Liver (tissue), 9 donors: Measurements from ENCODE around the gene VENTX. TPM values are rescaled to one million over a fixed set of nuclear protein-coding genes. Genes with fewer than 3 reads are reported as not detected.

Experiments used
- DNase-seq: peaks from one replicate; pipeline ENCODE4 v3.0.0-alpha.2; 2017; ENCODE audit warnings: low spot score
- H3K27ac ChIP-seq, 2 donors: one replicate each; pipeline ENCODE4 v1.7.0; 2013; ENCODE audit warnings: inconsistent platforms in 2 of 2, low read length in 2 of 2, control low read depth in 1 of 2, low read depth in 1 of 2, mild to moderate bottlenecking in 1 of 2
- H3K27me3 ChIP-seq, 4 donors: one replicate each; pipeline versions ENCODE4 v1.6.1 to v1.7.0; 2013; ENCODE audit warnings: low read length in 3 of 4, inconsistent platforms in 1 of 4, mild to moderate bottlenecking in 1 of 4, moderate library complexity in 1 of 4; ENCODE audit not compliant: control insufficient read depth in 4 of 4, insufficient read depth in 4 of 4
- H3K36me3 ChIP-seq, 4 donors: one replicate each; pipeline versions ENCODE4 v1.6.1 to v1.7.0; 2013; ENCODE audit warnings: low read length in 3 of 4, mild to moderate bottlenecking in 3 of 4, low read depth in 1 of 4, moderate library complexity in 1 of 4; ENCODE audit not compliant: control insufficient read depth in 4 of 4, insufficient read depth in 3 of 4
- H3K4me1 ChIP-seq, 4 donors: one replicate each; pipeline versions ENCODE4 v1.6.1 to v1.7.0; 2013; ENCODE audit warnings: low read length in 3 of 4, mild to moderate bottlenecking in 3 of 4, moderate library complexity in 1 of 4; ENCODE audit not compliant: control insufficient read depth in 4 of 4, insufficient read depth in 4 of 4
- H3K4me3 ChIP-seq, 3 donors: one replicate each; pipeline versions ENCODE4 v1.6.1 to v1.7.0; 2013; ENCODE audit warnings: low read length in 3 of 3, control low read depth in 1 of 3, low read depth in 1 of 3, mild to moderate bottlenecking in 1 of 3
- H3K9ac ChIP-seq, 2 donors: one replicate each; pipeline ENCODE4 v1.7.0; 2013; ENCODE audit warnings: low read length in 2 of 2, mild to moderate bottlenecking in 2 of 2, moderate library complexity in 2 of 2, control low read depth in 1 of 2, low read depth in 1 of 2
- H3K9me3 ChIP-seq, 4 donors: one replicate each; pipeline versions ENCODE4 v1.6.1 to v1.7.0; 2013; ENCODE audit warnings: low read length in 3 of 4; ENCODE audit not compliant: control insufficient read depth in 4 of 4
- EGR1 ChIP-seq, 2 donors: IDR thresholded peaks; 2 replicates each; pipeline ENCODE4 v1.6.1; 2016 to 2018; ENCODE audit warnings: antibody characterized with exemption in 2 of 2, low read depth in 2 of 2
- FOXA1 ChIP-seq: IDR thresholded peaks from 2 replicates; pipeline ENCODE4 v1.6.1; 2016; ENCODE audit warnings: antibody characterized with exemption
- FOXA2 ChIP-seq: IDR thresholded peaks from 2 replicates; pipeline ENCODE4 v1.6.1; 2016; ENCODE audit warnings: antibody characterized with exemption
- GABPA ChIP-seq, 2 donors: IDR thresholded peaks in 1 of 2; conservative IDR thresholded peaks in 1 of 2; 2 replicates each; pipeline ENCODE4 v1.6.1; 2016; ENCODE audit warnings: antibody characterized with exemption in 2 of 2, mild to moderate bottlenecking in 1 of 2, moderate library complexity in 1 of 2
- HNF4A ChIP-seq, 2 donors: conservative IDR thresholded peaks; 2 replicates each; pipeline ENCODE4 v1.6.1; 2016; ENCODE audit warnings: antibody characterized with exemption in 2 of 2, mild to moderate bottlenecking in 2 of 2
- HNF4G ChIP-seq: IDR thresholded peaks from 2 replicates; pipeline ENCODE4 v1.6.1; 2016; ENCODE audit warnings: antibody characterized with exemption
- JUND ChIP-seq, 2 donors: IDR thresholded peaks; 2 replicates each; pipeline ENCODE4 v1.6.1; 2016; ENCODE audit warnings: antibody characterized with exemption in 2 of 2
- NR2F2 ChIP-seq: IDR thresholded peaks from 2 replicates; pipeline ENCODE4 v1.6.1; 2016; ENCODE audit warnings: antibody characterized with exemption
- RAD21 ChIP-seq, 2 donors: IDR thresholded peaks; 2 replicates each; pipeline ENCODE4 v1.6.1; 2016; ENCODE audit warnings: antibody characterized with exemption in 2 of 2, mild to moderate bottlenecking in 2 of 2
- RXRA ChIP-seq, 2 donors: IDR thresholded peaks; 2 replicates each; pipeline ENCODE4 v1.6.1; 2017 to 2018; ENCODE audit warnings: antibody characterized with exemption in 2 of 2, mild to moderate bottlenecking in 1 of 2
- SP1 ChIP-seq: IDR thresholded peaks from 2 replicates; pipeline ENCODE4 v1.6.1; 2018; ENCODE audit warnings: antibody characterized with exemption, mild to moderate bottlenecking
- TAF1 ChIP-seq: conservative IDR thresholded peaks from 2 replicates; pipeline ENCODE4 v1.6.1; 2016; ENCODE audit warnings: antibody characterized with exemption, mild to moderate bottlenecking
- YY1 ChIP-seq: IDR thresholded peaks from 2 replicates; pipeline ENCODE4 v1.6.1; 2016; ENCODE audit warnings: antibody characterized with exemption, mild to moderate bottlenecking
- ZBTB33 ChIP-seq: IDR thresholded peaks from 2 replicates; pipeline ENCODE4 v1.6.1; 2016; ENCODE audit warnings: antibody characterized with exemption
- WGBS: extraction: QIAGEN DNeasy Blood & Tissue Kit; methylation state at CpG from one replicate; pipeline ENCODE4 v1.1.7; 2013; 5-methylcytosine and 5-hydroxymethylcytosine counted together
- polyA plus RNA-seq, 2 donors: library from polyadenylated mRNA; stranded (reverse) in 1 of 2; unstranded in 1 of 2; fragments of 200-250 nt in 1 of 2; fragments of >200 nt in 1 of 2; fragmentation: Nextera tagmentation in 1 of 2; extraction: Ambion mirVana in 1 of 2; gene quantifications; one replicate each; pipeline versions ENCODE4 v1.2.1 to v1.2.3, GENCODE V29; 2013 to 2015
- total RNA-seq, 2 donors: library from RNA; depleted of rRNA; stranded (reverse); fragments of >200 nt; gene quantifications; one replicate each; pipeline ENCODE4 v1.2.3, GENCODE V29; 2014
- TF ChIP-seq, protein P1 (sequence below): IDR thresholded peaks from 2 replicates; pipeline ENCODE4 v1.6.1; 2016; ENCODE audit warnings: antibody characterized with exemption, mild to moderate bottlenecking
- TF ChIP-seq, protein P2 (sequence below): IDR thresholded peaks from 2 replicates; pipeline ENCODE4 v1.6.1; 2016; ENCODE audit warnings: antibody characterized with exemption
- TF ChIP-seq, protein P3 (sequence below): IDR thresholded peaks from 2 replicates; pipeline ENCODE4 v1.6.1; 2016; ENCODE audit warnings: antibody characterized with exemption
- TF ChIP-seq, protein P4 (sequence below): fragments of 150-350 bp; IDR thresholded peaks from 2 replicates; pipeline ENCODE4 v1.5.1; 2017; ENCODE audit warnings: improper control_type of control experiment, low read depth, low read length; ENCODE audit not compliant: missing input control
- donor health status: healthy.
- donor health status: healthy.
- donor health status: healthy.
- donor health status: healthy.
- donor health status: healthy.

The VENTX gene
- total and polyA plus RNA-seq, 4 donors, result 0.05 to 0.25 (median 0.09) TPM

GRCh38 chr10:133199992-133200611, 37.6 kb upstream of the VENTX start:
- 60% methylated on average over 38 of the region's 38 CpGs for WGBS
- no peaks in the 10 kb centered on the region for H3K27me3 ChIP-seq

GRCh38 chr10:133200621-133201031, 37.0 kb upstream of the VENTX start:
- H3K36me3 ChIP-seq, result peaks cover 0 to 19% (median 0%) of the 10 kb centered on the region in 4 donors
- no peaks in the 10 kb centered on the region for H3K27me3 ChIP-seq
- 85% methylated on average over 15 of the region's 15 CpGs for WGBS
- H3K9me3 ChIP-seq, result no peaks in the 10 kb centered on the region
- TF ChIP-seq JUND (IDR thresholded peaks at IDR 0.05) (no peak), HNF4G (no peak), FOXA2 (no peak), ZBTB33 (no peak), HNF4A (conservative IDR thresholded peaks at IDR 0.05) (no peak), SP1 (no peak), GABPA (IDR thresholded peaks at IDR 0.05 in 1 of 2, conservative IDR thresholded peaks at IDR 0.05 in 1 of 2) (no peak), YY1 (no peak), TAF1 (no peak), NR2F2 (no peak), EGR1 (IDR thresholded peaks at IDR 0.05; ENCODE audit: low read depth in 2 of 2) (no peak), RAD21 (IDR thresholded peaks at IDR 0.05) (no peak), FOXA1 (no peak), RXRA (IDR thresholded peaks at IDR 0.05) (no peak)
- TF ChIP-seq, protein P1, sequence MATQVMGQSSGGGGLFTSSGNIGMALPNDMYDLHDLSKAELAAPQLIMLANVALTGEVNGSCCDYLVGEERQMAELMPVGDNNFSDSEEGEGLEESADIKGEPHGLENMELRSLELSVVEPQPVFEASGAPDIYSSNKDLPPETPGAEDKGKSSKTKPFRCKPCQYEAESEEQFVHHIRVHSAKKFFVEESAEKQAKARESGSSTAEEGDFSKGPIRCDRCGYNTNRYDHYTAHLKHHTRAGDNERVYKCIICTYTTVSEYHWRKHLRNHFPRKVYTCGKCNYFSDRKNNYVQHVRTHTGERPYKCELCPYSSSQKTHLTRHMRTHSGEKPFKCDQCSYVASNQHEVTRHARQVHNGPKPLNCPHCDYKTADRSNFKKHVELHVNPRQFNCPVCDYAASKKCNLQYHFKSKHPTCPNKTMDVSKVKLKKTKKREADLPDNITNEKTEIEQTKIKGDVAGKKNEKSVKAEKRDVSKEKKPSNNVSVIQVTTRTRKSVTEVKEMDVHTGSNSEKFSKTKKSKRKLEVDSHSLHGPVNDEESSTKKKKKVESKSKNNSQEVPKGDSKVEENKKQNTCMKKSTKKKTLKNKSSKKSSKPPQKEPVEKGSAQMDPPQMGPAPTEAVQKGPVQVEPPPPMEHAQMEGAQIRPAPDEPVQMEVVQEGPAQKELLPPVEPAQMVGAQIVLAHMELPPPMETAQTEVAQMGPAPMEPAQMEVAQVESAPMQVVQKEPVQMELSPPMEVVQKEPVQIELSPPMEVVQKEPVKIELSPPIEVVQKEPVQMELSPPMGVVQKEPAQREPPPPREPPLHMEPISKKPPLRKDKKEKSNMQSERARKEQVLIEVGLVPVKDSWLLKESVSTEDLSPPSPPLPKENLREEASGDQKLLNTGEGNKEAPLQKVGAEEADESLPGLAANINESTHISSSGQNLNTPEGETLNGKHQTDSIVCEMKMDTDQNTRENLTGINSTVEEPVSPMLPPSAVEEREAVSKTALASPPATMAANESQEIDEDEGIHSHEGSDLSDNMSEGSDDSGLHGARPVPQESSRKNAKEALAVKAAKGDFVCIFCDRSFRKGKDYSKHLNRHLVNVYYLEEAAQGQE, result no peak
- TF ChIP-seq, protein P2, sequence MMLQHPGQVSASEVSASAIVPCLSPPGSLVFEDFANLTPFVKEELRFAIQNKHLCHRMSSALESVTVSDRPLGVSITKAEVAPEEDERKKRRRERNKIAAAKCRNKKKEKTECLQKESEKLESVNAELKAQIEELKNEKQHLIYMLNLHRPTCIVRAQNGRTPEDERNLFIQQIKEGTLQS, result no peak
- TF ChIP-seq, protein P3, sequence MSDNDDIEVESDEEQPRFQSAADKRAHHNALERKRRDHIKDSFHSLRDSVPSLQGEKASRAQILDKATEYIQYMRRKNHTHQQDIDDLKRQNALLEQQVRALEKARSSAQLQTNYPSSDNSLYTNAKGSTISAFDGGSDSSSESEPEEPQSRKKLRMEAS, result no peak
- TF ChIP-seq, protein P4, sequence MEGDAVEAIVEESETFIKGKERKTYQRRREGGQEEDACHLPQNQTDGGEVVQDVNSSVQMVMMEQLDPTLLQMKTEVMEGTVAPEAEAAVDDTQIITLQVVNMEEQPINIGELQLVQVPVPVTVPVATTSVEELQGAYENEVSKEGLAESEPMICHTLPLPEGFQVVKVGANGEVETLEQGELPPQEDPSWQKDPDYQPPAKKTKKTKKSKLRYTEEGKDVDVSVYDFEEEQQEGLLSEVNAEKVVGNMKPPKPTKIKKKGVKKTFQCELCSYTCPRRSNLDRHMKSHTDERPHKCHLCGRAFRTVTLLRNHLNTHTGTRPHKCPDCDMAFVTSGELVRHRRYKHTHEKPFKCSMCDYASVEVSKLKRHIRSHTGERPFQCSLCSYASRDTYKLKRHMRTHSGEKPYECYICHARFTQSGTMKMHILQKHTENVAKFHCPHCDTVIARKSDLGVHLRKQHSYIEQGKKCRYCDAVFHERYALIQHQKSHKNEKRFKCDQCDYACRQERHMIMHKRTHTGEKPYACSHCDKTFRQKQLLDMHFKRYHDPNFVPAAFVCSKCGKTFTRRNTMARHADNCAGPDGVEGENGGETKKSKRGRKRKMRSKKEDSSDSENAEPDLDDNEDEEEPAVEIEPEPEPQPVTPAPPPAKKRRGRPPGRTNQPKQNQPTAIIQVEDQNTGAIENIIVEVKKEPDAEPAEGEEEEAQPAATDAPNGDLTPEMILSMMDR, result no peak
- no peak overlapping the region for H3K27ac ChIP-seq
- no peak overlapping the region for H3K9ac ChIP-seq
- DNase-seq, result no peak
- H3K4me1 ChIP-seq, result no peaks in the 10 kb centered on the region
- H3K4me3 ChIP-seq, result no peak overlapping the region

More at GRCh38 chr10:133199992-133200611, 37.6 kb upstream of the VENTX start:
- H3K4me3 ChIP-seq, result no peak overlapping the region
- H3K9me3 ChIP-seq, result no peaks in the 10 kb centered on the region
- DNase-seq, result no peak
- H3K4me1 ChIP-seq, result no peaks in the 10 kb centered on the region
- no peak overlapping the region for H3K9ac ChIP-seq
- no peak overlapping the region for H3K27ac ChIP-seq
- H3K36me3 ChIP-seq, result peaks cover 0 to 19% (median 0%) of the 10 kb centered on the region in 4 donors
- TF ChIP-seq RAD21 (IDR thresholded peaks at IDR 0.05) (no peak), FOXA1 (no peak)
